D721Med (cell line): ENCODE measurements around the gene KANSL1.

Experiments
- DNase-seq: peaks from one replicate; pipeline ENCODE4 v3.0.0; 2011; ENCODE audit warnings: low spot score; ENCODE audit not compliant: insufficient read length
- FAIRE-seq: peaks from 2 replicates; lab custom pipeline; 2011; peaks lifted over from hg19 to GRCh38; lab: Jason Lieb, UNC
- CTCF ChIP-seq: IDR thresholded peaks from 2 replicates; pipeline ENCODE4 v1.5.1; 2012; ENCODE audit warnings: mild to moderate bottlenecking, control low read depth; ENCODE audit not compliant: insufficient read depth; ENCODE audit errors: missing control alignments

Gene KANSL1

DNA sequence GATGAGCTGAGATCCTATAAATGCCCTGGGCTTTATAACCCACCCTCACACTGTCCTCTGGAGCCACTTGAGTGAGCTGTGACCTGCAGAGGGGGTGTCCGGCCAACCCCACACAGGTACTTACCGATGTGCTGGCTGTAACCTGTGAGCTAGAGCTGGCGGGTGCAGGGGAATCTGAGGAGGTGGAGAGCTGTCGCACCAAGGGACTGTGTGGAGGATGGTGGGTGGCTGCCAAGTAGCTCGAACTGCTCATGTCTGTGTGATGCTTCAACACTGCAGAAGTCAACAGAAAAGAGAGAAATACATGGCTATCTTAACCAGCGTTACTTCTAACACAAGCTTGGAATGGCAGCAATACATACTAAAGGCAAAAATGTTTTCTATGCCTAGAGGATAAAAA lies 154.8 kb downstream of the KANSL1 start:
- no peak for TF ChIP-seq CTCF
- FAIRE-seq (no peak), DNase-seq (no peak)

- FAIRE-seq: no peak
- no peak for DNase-seq
- no peak for TF ChIP-seq CTCF
Observed at GRCh38 chr17:46037722-46038255, 155.4 kb downstream of the KANSL1 start.

GRCh38 chr17:46036491-46036890 lies 156.7 kb downstream of the KANSL1 start:
- DNase-seq (no peak), FAIRE-seq (no peak)
- no peak for TF ChIP-seq CTCF

DNA sequence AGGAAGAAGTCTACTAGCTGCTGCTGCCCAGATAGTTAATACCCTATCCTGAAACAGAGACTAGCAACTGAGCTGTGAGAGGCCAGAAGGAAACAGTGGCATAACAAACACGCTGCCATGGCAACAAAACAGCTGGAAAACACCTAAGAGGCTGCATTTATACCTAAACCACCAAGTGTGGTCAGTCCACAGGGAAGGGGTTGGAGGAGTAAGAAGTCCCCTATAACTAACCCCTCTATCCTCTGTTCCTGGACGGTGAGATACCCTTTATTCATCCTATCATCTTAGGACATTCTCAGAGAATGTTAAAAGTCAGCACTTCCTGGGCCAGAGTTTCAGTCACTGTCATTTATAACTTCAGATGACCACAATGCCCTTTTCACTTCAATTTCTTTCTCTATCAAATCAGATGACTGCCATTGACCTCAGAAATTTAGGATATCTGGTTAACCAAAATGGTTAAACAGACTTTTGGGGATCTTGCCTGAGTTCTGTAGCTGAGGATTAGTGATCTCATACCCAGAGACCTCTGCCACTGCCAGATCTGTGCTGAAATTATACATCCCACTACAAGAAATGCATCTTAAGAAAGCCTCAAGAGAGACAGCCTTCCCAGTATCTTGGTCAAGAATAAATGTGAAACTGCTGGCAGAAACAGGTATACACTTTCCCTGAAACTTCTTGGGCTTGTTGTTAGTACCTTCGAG lies 158.0 kb downstream of the KANSL1 start:
- no peak for TF ChIP-seq CTCF
- DNase-seq: no peak
- FAIRE-seq: no peak

- FAIRE-seq (no peak), DNase-seq (no peak)
- no peak for TF ChIP-seq CTCF
Observed at GRCh38 chr17:46033392-46033791, 159.8 kb downstream of the KANSL1 start.

DNA sequence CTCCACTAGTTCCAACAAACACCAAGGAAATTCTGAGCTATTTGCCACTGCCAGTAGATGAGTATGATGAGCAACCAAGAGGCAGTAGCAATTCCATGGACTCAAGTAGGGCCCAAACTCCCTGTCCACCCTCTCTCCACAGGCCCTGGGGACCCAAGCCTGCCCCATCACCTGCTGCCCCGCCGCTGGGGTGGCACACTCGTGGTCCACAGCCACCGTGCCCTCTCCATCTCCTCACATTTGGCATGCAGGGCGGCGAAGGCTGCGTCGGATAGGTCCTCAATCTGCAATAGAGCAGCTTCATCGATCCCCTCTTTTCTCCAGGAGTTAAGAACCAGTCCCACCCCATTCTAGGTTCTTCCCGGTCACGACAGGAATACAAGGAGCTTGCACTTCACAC lies 160.3 kb downstream of the KANSL1 start:
- no peak for TF ChIP-seq CTCF
- FAIRE-seq (no peak), DNase-seq (no peak)

GRCh38 chr17:46031920-46032319 lies 161.3 kb downstream of the KANSL1 start:
- DNase-seq: no peak
- TF ChIP-seq CTCF: no peak
- no peak for FAIRE-seq
